Breast epithelium (tissue), 3 donors: ENCODE results near the gene SMIM3.

ENCODE experiments used
- CTCF ChIP-seq, 3 donors: fragments of 450-650 bp; IDR thresholded peaks; one replicate each; pipeline ENCODE4 v1.5.1; 2016 to 2017; ENCODE audit warnings: antibody characterized with exemption in 3 of 3, mild to moderate bottlenecking in 3 of 3, moderate library complexity in 3 of 3
- POLR2AphosphoS5 ChIP-seq, 3 donors: sonication (generic); formaldehyde crosslinking; IDR thresholded peaks; one replicate each; pipeline ENCODE4 v1.6.1; 2017; ENCODE audit warnings: antibody characterized with exemption in 3 of 3

- TF ChIP-seq CTCF (IDR thresholded peaks at IDR 0.05) = no peak
- no peak for TF ChIP-seq POLR2AphosphoS5 (IDR thresholded peaks at IDR 0.05)
Observed at GRCh38 chr5:150788977-150789376, 10.4 kb downstream of the SMIM3 start.
